H1 (cell line): Measurements from ENCODE around the gene TBC1D9. TPM values are rescaled to one million over a fixed set of nuclear protein-coding genes. Genes with fewer than 3 reads are reported as not detected.

Source experiments
- BRCA1 ChIP-seq: IDR thresholded peaks from 2 replicates; pipeline ENCODE4 v1.6.1; 2012; ENCODE audit warnings: low read depth, low read length, improper control_type of control experiment
- CHD2 ChIP-seq: IDR thresholded peaks from 2 replicates; pipeline ENCODE4 v1.6.1; 2012; ENCODE audit warnings: low read length, improper control_type of control experiment
- HDAC2 ChIP-seq, 2 experiments: fragments of 300-600 bp in 1 of 2; sonication (generic) in 1 of 2; IDR thresholded peaks; 2 replicates each; pipeline ENCODE4 v1.6.1; 2011 to 2012; ENCODE audit warnings: low read depth in 2 of 2, low read length in 2 of 2, mild to moderate bottlenecking in 2 of 2, moderate library complexity in 2 of 2, borderline replicate concordance in 1 of 2, inconsistent platforms in 1 of 2
- KDM4A ChIP-seq: IDR thresholded peaks from one replicate; pipeline ENCODE4 v1.7.1; 2012; ENCODE audit warnings: low read depth, mild to moderate bottlenecking, moderate library complexity, low read length, inconsistent platforms; ENCODE audit not compliant: severe bottlenecking
- RFX5 ChIP-seq: IDR thresholded peaks from 2 replicates; pipeline ENCODE4 v1.6.1; 2011; ENCODE audit warnings: low read depth, low read length, improper control_type of control experiment, borderline replicate concordance
- SP4 ChIP-seq: IDR thresholded peaks from 2 replicates; pipeline ENCODE4 v1.6.1; 2012; ENCODE audit warnings: low read length, inconsistent platforms
- polyA plus RNA-seq, 7 experiments: library from polyadenylated mRNA; depleted of rRNA in 3 of 7; stranded (reverse) in 5 of 7; unstranded in 2 of 7; fragments of >200 nt in 5 of 7; fragments of 200-250 nt in 2 of 7; gene quantifications; 1 replicate in 5 of 7; 2 replicates in 1 of 7; 4 replicates in 1 of 7; pipeline versions ENCODE4 v1.2.1 to v1.2.3, GENCODE V29; 2011 to 2013; ENCODE audit warnings: missing spikeins in 2 of 7, mixed read lengths in 2 of 7
- total RNA-seq: library from RNA; stranded (reverse); fragmentation: NEBNext Ultra II Directional; extraction: Animal tissue kit (Norgen Biotek cat#: 25700); gene quantifications from 2 replicates; pipeline ENCODE4 v1.2.1, GENCODE V29; 2021
- TF ChIP-seq, protein P1 (sequence below): fragments of 300-600 bp; sonication (generic); IDR thresholded peaks from 2 replicates; pipeline ENCODE4 v1.7.1; 2012; ENCODE audit warnings: low read length, moderate library complexity, mild to moderate bottlenecking, inconsistent platforms; ENCODE audit not compliant: insufficient replicate concordance
- TF ChIP-seq, protein P2 (sequence below): IDR thresholded peaks from 2 replicates; pipeline ENCODE4 v1.6.1; 2012; ENCODE audit warnings: low read length, inconsistent platforms
- TF ChIP-seq, protein P3 (sequence below): IDR thresholded peaks from 2 replicates; pipeline ENCODE4 v1.6.1; 2012; ENCODE audit warnings: inconsistent platforms

The TBC1D9 gene
- total and polyA plus RNA-seq, 2 of the 8 experiments (the other 6 are each of a cell fraction or from before 2014, with no cell fraction given): 0.94 to 1.0 TPM

DNA sequence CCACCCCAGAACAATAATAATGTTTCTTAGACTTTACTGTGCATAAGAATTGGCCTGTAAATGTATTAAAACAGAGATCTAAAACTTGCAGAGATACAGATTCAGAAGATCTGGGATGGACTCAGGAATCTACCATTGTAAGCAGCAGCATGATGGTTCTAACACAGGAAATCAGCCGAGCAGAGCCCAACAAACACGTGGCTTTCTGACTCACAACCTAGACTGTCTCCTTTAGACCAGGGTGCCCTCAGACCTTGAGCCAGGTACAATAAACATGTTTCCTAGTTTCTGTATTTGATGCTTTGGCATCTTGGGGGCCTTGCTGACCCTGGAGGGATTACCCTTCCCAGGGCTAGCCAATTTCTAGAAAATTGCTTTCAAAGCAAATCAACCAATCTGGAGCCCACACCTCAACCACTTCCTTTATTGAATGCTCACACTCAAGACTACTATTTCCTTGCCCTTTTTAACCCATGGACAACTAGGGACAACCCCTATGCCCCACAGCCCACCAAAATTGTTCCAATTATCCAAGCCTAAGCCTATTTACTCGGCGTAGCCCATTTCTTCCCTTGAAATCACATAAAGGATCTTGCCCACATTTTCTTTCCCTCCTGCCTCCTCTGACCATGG lies 80.5 kb downstream of the TBC1D9 start (continued):
- TF ChIP-seq, protein P1, sequence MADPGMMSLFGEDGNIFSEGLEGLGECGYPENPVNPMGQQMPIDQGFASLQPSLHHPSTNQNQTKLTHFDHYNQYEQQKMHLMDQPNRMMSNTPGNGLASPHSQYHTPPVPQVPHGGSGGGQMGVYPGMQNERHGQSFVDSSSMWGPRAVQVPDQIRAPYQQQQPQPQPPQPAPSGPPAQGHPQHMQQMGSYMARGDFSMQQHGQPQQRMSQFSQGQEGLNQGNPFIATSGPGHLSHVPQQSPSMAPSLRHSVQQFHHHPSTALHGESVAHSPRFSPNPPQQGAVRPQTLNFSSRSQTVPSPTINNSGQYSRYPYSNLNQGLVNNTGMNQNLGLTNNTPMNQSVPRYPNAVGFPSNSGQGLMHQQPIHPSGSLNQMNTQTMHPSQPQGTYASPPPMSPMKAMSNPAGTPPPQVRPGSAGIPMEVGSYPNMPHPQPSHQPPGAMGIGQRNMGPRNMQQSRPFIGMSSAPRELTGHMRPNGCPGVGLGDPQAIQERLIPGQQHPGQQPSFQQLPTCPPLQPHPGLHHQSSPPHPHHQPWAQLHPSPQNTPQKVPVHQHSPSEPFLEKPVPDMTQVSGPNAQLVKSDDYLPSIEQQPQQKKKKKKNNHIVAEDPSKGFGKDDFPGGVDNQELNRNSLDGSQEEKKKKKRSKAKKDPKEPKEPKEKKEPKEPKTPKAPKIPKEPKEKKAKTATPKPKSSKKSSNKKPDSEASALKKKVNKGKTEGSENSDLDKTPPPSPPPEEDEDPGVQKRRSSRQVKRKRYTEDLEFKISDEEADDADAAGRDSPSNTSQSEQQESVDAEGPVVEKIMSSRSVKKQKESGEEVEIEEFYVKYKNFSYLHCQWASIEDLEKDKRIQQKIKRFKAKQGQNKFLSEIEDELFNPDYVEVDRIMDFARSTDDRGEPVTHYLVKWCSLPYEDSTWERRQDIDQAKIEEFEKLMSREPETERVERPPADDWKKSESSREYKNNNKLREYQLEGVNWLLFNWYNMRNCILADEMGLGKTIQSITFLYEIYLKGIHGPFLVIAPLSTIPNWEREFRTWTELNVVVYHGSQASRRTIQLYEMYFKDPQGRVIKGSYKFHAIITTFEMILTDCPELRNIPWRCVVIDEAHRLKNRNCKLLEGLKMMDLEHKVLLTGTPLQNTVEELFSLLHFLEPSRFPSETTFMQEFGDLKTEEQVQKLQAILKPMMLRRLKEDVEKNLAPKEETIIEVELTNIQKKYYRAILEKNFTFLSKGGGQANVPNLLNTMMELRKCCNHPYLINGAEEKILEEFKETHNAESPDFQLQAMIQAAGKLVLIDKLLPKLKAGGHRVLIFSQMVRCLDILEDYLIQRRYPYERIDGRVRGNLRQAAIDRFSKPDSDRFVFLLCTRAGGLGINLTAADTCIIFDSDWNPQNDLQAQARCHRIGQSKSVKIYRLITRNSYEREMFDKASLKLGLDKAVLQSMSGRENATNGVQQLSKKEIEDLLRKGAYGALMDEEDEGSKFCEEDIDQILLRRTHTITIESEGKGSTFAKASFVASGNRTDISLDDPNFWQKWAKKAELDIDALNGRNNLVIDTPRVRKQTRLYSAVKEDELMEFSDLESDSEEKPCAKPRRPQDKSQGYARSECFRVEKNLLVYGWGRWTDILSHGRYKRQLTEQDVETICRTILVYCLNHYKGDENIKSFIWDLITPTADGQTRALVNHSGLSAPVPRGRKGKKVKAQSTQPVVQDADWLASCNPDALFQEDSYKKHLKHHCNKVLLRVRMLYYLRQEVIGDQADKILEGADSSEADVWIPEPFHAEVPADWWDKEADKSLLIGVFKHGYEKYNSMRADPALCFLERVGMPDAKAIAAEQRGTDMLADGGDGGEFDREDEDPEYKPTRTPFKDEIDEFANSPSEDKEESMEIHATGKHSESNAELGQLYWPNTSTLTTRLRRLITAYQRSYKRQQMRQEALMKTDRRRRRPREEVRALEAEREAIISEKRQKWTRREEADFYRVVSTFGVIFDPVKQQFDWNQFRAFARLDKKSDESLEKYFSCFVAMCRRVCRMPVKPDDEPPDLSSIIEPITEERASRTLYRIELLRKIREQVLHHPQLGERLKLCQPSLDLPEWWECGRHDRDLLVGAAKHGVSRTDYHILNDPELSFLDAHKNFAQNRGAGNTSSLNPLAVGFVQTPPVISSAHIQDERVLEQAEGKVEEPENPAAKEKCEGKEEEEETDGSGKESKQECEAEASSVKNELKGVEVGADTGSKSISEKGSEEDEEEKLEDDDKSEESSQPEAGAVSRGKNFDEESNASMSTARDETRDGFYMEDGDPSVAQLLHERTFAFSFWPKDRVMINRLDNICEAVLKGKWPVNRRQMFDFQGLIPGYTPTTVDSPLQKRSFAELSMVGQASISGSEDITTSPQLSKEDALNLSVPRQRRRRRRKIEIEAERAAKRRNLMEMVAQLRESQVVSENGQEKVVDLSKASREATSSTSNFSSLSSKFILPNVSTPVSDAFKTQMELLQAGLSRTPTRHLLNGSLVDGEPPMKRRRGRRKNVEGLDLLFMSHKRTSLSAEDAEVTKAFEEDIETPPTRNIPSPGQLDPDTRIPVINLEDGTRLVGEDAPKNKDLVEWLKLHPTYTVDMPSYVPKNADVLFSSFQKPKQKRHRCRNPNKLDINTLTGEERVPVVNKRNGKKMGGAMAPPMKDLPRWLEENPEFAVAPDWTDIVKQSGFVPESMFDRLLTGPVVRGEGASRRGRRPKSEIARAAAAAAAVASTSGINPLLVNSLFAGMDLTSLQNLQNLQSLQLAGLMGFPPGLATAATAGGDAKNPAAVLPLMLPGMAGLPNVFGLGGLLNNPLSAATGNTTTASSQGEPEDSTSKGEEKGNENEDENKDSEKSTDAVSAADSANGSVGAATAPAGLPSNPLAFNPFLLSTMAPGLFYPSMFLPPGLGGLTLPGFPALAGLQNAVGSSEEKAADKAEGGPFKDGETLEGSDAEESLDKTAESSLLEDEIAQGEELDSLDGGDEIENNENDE: no peak
- TF ChIP-seq CHD2: no peak
- TF ChIP-seq SP4: no peak
- TF ChIP-seq, protein P2, sequence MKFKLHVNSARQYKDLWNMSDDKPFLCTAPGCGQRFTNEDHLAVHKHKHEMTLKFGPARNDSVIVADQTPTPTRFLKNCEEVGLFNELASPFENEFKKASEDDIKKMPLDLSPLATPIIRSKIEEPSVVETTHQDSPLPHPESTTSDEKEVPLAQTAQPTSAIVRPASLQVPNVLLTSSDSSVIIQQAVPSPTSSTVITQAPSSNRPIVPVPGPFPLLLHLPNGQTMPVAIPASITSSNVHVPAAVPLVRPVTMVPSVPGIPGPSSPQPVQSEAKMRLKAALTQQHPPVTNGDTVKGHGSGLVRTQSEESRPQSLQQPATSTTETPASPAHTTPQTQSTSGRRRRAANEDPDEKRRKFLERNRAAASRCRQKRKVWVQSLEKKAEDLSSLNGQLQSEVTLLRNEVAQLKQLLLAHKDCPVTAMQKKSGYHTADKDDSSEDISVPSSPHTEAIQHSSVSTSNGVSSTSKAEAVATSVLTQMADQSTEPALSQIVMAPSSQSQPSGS: no peak
- TF ChIP-seq, protein P3, sequence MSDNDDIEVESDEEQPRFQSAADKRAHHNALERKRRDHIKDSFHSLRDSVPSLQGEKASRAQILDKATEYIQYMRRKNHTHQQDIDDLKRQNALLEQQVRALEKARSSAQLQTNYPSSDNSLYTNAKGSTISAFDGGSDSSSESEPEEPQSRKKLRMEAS: no peak
- no peak for TF ChIP-seq KDM4A
- no peak for TF ChIP-seq BRCA1
- TF ChIP-seq HDAC2 (IDR thresholded peaks at IDR 0.05; ENCODE audit: borderline replicate concordance in 1 of 2, low read depth in 2 of 2, low read length in 2 of 2): no peak
- TF ChIP-seq RFX5: no peak
